Cardiac muscle cell (in vitro differentiated cells and primary cell): ENCODE measurements around the gene MAPT. TPM values are rescaled to one million over a fixed set of nuclear protein-coding genes. Genes with fewer than 3 reads are reported as not detected.

ENCODE experiments used
- DNase-seq, 2 donors: peaks; one replicate each; pipeline versions ENCODE4 v3.0.0 to v3.0.0-alpha.2; 2010 to 2017; ENCODE audit warnings: low read depth in 1 of 2, low spot score in 1 of 2
- H3K27ac ChIP-seq: fragments of 200-600 bp; sonication (generic); 2 replicates; pipeline ENCODE4 v1.5.1; 2016
- H3K27me3 ChIP-seq: fragments of 200-600 bp; sonication (generic); 2 replicates; pipeline ENCODE4 v1.6.0; 2016; ENCODE audit warnings: control low read depth
- H3K36me3 ChIP-seq: fragments of 200-600 bp; sonication (generic); 2 replicates; pipeline ENCODE4 v1.5.1; 2016; ENCODE audit warnings: control low read depth
- H3K4me1 ChIP-seq: fragments of 200-600 bp; sonication (generic); 2 replicates; pipeline ENCODE4 v1.8.1; 2017; ENCODE audit warnings: low read depth, mild to moderate bottlenecking, mixed run types
- H3K4me3 ChIP-seq: fragments of 200-600 bp; sonication (generic); 2 replicates; pipeline ENCODE4 v1.5.1; 2016; ENCODE audit warnings: mild to moderate bottlenecking
- H3K9me3 ChIP-seq: fragments of 200-600 bp; sonication (generic); 2 replicates; pipeline ENCODE4 v1.5.1; 2017; ENCODE audit warnings: low read depth, mild to moderate bottlenecking, control low read depth
- polyA plus RNA-seq: library from polyadenylated mRNA; unstranded; fragments of >200 nt; fragmentation: Nextera tagmentation; extraction: Ambion mirVana; gene quantifications from 2 replicates; pipeline ENCODE4 v1.2.1, GENCODE V29; 2016
- total RNA-seq: library from RNA; depleted of rRNA; stranded (reverse); fragments of >200 nt; gene quantifications from 2 replicates; pipeline ENCODE4 v1.2.3, GENCODE V29; 2016
- TF ChIP-seq, protein P1 (sequence below): IDR thresholded peaks from 2 replicates; pipeline ENCODE4 v1.5.1; 2012; ENCODE audit warnings: low read depth, mild to moderate bottlenecking, low read length

The MAPT gene
- total and polyA plus RNA-seq, 2 experiments from 2014 or later: 1.3 to 1.9 TPM

DNA sequence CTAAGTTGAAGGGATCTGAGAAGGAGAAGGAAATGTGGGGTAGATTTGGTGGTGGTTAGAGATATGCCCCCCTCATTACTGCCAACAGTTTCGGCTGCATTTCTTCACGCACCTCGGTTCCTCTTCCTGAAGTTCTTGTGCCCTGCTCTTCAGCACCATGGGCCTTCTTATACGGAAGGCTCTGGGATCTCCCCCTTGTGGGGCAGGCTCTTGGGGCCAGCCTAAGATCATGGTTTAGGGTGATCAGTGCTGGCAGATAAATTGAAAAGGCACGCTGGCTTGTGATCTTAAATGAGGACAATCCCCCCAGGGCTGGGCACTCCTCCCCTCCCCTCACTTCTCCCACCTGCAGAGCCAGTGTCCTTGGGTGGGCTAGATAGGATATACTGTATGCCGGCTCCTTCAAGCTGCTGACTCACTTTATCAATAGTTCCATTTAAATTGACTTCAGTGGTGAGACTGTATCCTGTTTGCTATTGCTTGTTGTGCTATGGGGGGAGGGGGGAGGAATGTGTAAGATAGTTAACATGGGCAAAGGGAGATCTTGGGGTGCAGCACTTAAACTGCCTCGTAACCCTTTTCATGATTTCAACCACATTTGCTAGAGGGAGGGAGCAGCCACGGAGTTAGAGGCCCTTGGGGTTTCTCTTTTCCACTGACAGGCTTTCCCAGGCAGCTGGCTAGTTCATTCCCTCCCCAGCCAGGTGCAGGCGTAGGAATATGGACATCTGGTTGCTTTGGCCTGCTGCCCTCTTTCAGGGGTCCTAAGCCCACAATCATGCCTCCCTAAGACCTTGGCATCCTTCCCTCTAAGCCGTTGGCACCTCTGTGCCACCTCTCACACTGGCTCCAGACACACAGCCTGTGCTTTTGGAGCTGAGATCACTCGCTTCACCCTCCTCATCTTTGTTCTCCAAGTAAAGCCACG, 133.0 kb downstream of the MAPT start:
- no peak for DNase-seq
- H3K36me3 ChIP-seq: peaks cover 18% of the 10 kb centered on the region
- no peaks in the 10 kb centered on the region for H3K4me1 ChIP-seq
- H3K27me3 ChIP-seq: no peaks in the 10 kb centered on the region
- TF ChIP-seq, protein P1, sequence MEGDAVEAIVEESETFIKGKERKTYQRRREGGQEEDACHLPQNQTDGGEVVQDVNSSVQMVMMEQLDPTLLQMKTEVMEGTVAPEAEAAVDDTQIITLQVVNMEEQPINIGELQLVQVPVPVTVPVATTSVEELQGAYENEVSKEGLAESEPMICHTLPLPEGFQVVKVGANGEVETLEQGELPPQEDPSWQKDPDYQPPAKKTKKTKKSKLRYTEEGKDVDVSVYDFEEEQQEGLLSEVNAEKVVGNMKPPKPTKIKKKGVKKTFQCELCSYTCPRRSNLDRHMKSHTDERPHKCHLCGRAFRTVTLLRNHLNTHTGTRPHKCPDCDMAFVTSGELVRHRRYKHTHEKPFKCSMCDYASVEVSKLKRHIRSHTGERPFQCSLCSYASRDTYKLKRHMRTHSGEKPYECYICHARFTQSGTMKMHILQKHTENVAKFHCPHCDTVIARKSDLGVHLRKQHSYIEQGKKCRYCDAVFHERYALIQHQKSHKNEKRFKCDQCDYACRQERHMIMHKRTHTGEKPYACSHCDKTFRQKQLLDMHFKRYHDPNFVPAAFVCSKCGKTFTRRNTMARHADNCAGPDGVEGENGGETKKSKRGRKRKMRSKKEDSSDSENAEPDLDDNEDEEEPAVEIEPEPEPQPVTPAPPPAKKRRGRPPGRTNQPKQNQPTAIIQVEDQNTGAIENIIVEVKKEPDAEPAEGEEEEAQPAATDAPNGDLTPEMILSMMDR: no peak
- no peaks in the 10 kb centered on the region for H3K9me3 ChIP-seq
- peak overlapping the region; percentile 31 for H3K27ac ChIP-seq
- H3K4me3 ChIP-seq: no peak overlapping the region

- no peak for DNase-seq
- peaks cover 24% of the 10 kb centered on the region for H3K36me3 ChIP-seq
- no peaks in the 10 kb centered on the region for H3K4me1 ChIP-seq
- peak overlapping the region; percentile 31 for H3K27ac ChIP-seq
- H3K4me3 ChIP-seq: no peak overlapping the region
- H3K9me3 ChIP-seq: no peaks in the 10 kb centered on the region
- no peaks in the 10 kb centered on the region for H3K27me3 ChIP-seq
- TF ChIP-seq, protein P1: no peak
These were observed 133.6 kb downstream of the MAPT start for GRCh38 chr17:46027976-46028325.

GRCh38 chr17:46028374-46028773, 134.0 kb downstream of the MAPT start:
- Histone ChIP-seq H3K27me3 (no peaks in the 10 kb centered on the region), H3K36me3 (peaks cover 29% of the 10 kb centered on the region), H3K27ac (peak overlapping the region; percentile 40), H3K4me1 (no peaks in the 10 kb centered on the region), H3K9me3 (no peaks in the 10 kb centered on the region), H3K4me3 (no peak overlapping the region)
- no peak for DNase-seq
- TF ChIP-seq, protein P1: no peak

DNA sequence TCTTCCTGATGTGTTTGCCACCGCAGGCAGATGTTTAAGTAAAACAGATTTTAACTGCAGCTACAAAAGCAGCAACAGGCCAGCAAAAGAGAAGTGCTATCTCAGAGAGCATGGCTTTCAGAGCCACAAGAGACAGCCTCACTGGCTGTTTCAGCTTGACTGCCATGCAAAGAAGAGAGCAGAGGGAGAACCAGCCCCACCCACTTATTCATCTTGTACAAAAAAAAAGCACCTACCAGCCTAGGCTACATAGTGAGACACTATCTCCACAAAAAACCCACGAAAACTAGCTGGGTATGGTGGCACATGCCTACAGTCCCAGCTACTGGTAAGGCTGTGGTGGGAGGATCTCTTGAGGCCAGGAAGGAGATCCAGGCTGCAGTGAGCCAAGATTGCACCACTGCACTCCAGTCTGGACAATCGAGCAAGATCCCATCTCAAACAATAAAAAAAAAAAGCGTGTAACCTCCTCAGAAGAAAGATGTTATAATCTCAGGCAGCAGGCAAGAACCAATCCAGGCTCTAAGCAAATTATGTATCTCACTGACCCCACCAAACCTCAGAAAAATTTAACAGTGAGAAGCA, 134.7 kb downstream of the MAPT start:
- DNase-seq: no peak
- TF ChIP-seq, protein P1: no peak
- Histone ChIP-seq H3K9me3 (no peaks in the 10 kb centered on the region), H3K36me3 (peaks cover 36% of the 10 kb centered on the region), H3K27me3 (no peaks in the 10 kb centered on the region), H3K4me1 (no peaks in the 10 kb centered on the region), H3K4me3 (no peak overlapping the region), H3K27ac (peak overlapping the region; percentile 43)

- H3K36me3 ChIP-seq: peaks cover 41% of the 10 kb centered on the region
- H3K27me3 ChIP-seq: no peaks in the 10 kb centered on the region
- DNase-seq: no peak
- H3K27ac ChIP-seq: peak overlapping the region; percentile 43
- no peaks in the 10 kb centered on the region for H3K9me3 ChIP-seq
- H3K4me1 ChIP-seq: no peaks in the 10 kb centered on the region
- TF ChIP-seq, protein P1: no peak
- no peak overlapping the region for H3K4me3 ChIP-seq
These were observed 135.3 kb downstream of the MAPT start for GRCh38 chr17:46029627-46030026.
